Measurements from ENCODE around the gene SPG7.
"Not testable (repeated sequence)": the region's sequence is repeated elsewhere in the genome, so short reads cannot be mapped to it uniquely, and the experiment has no call there.

SPG7 gene

DNA sequence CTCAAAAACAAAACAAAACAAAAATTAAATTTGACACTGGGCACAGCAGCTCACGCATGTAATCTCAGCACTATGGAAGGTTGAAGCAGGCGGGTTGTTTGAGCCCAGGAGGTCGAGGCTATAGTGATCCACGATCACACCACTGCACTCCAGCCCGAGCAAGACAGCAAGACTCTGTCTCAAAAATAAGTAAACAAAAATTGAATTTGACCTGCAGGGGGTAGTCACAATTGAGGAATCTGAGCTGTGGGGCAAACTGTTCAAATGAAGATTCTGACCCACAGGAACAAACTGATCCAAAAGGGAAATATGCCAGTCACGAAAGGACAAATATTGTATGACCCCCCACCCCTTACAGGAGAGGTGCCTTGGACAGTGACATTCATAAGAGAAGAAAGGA, 47.6 kb upstream of the SPG7 start:
- no peak for TF ChIP-seq EZH2 (IDR thresholded peaks at IDR 0.05; ENCODE audit: borderline replicate concordance, low read length)
- TF ChIP-seq, protein P1, sequence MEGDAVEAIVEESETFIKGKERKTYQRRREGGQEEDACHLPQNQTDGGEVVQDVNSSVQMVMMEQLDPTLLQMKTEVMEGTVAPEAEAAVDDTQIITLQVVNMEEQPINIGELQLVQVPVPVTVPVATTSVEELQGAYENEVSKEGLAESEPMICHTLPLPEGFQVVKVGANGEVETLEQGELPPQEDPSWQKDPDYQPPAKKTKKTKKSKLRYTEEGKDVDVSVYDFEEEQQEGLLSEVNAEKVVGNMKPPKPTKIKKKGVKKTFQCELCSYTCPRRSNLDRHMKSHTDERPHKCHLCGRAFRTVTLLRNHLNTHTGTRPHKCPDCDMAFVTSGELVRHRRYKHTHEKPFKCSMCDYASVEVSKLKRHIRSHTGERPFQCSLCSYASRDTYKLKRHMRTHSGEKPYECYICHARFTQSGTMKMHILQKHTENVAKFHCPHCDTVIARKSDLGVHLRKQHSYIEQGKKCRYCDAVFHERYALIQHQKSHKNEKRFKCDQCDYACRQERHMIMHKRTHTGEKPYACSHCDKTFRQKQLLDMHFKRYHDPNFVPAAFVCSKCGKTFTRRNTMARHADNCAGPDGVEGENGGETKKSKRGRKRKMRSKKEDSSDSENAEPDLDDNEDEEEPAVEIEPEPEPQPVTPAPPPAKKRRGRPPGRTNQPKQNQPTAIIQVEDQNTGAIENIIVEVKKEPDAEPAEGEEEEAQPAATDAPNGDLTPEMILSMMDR (IDR thresholded peaks at IDR 0.05; ENCODE audit: low read length): no peak

GRCh38 chr16:89461890-89462289, 46.3 kb upstream of the SPG7 start:
- peaks cover 80% of the 10 kb centered on the region for H3K79me2 ChIP-seq (ENCODE audit: insufficient read depth, low read length)
- H3K9me2 ChIP-seq (ENCODE audit: low read depth, low read length); H3K4me1 ChIP-seq (ENCODE audit: insufficient read depth, low read length, severe bottlenecking); H4K20me1 ChIP-seq (ENCODE audit: insufficient read depth, low read length); H2AFZ ChIP-seq (ENCODE audit: low read length); H3K9me3 ChIP-seq (ENCODE audit: low read length); H3K4me3 ChIP-seq (ENCODE audit: low read depth, low read length, poor library complexity, severe bottlenecking); H3K4me2 ChIP-seq (ENCODE audit: low read length); H3F3A ChIP-seq (ENCODE audit: insufficient read depth, low read length); H3K9ac ChIP-seq (ENCODE audit: low read length); H3K27ac ChIP-seq (ENCODE audit: low read depth, low read length, poor library complexity, severe bottlenecking); H3K27me3 ChIP-seq (ENCODE audit: insufficient read depth, low read length): not testable (repeated sequence)
- H3K36me3 ChIP-seq (ENCODE audit: insufficient read depth, low read length): peaks cover 12% of the 10 kb centered on the region

More for the DNA sequence above, 47.6 kb upstream of the SPG7 start:
- Histone ChIP-seq H3K9me2 (ENCODE audit: low read depth, low read length) (no peaks in the 10 kb centered on the region), H2AFZ (ENCODE audit: low read length) (no peak overlapping the region), H3K9me3 (ENCODE audit: low read length) (no peaks in the 10 kb centered on the region), H3K9ac (ENCODE audit: low read length) (no peak overlapping the region), H3K4me1 (ENCODE audit: insufficient read depth, low read length, severe bottlenecking) (no peaks in the 10 kb centered on the region), H3K4me3 (ENCODE audit: low read depth, low read length, poor library complexity, severe bottlenecking) (no peak overlapping the region), H3K36me3 (ENCODE audit: insufficient read depth, low read length) (peaks cover 12% of the 10 kb centered on the region), H3K79me2 (ENCODE audit: insufficient read depth, low read length) (peaks cover 79% of the 10 kb centered on the region), H3K27me3 (ENCODE audit: insufficient read depth, low read length) (no peaks in the 10 kb centered on the region), H4K20me1 (ENCODE audit: insufficient read depth, low read length) (peaks cover 2% of the 10 kb centered on the region; the same call in 1 of the 2 replicates), H3K27ac (ENCODE audit: low read depth, low read length, poor library complexity, severe bottlenecking) (no peak overlapping the region), H3K4me2 (ENCODE audit: low read length) (no peak overlapping the region), H3F3A (ENCODE audit: insufficient read depth, low read length) (no peaks in the 10 kb centered on the region)

DNA sequence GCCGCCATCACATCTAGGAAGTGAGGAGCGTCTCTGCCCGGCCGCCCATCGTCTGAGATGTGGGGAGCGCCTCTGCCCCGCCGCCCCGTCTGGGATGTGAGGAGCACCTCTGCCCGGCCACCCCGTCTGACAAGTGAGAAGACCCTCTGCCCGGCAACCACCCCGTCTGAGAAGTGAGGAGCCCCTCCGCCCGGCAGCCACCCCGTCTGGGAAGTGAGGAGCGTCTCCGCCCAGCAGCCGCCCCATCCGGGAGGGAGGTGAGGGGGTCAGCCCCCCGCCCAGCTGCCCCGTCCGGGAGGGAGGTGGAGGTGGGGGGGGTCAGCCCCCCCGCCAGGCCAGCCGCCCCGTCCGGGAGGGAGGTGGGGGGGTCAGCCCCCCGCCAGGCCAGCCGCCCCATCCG, 45.6 kb upstream of the SPG7 start:
- H2AFZ ChIP-seq (ENCODE audit: low read length); H3K9me2 ChIP-seq (ENCODE audit: low read depth, low read length): not testable (repeated sequence)

GRCh38 chr16:89463312-89463711, 44.9 kb upstream of the SPG7 start:
- H3K4me3 ChIP-seq (ENCODE audit: low read depth, low read length, poor library complexity, severe bottlenecking); H3K9me2 ChIP-seq (ENCODE audit: low read depth, low read length); H3F3A ChIP-seq (ENCODE audit: insufficient read depth, low read length); H3K9me3 ChIP-seq (ENCODE audit: low read length); H3K4me2 ChIP-seq (ENCODE audit: low read length); H2AFZ ChIP-seq (ENCODE audit: low read length); H3K4me1 ChIP-seq (ENCODE audit: insufficient read depth, low read length, severe bottlenecking); H3K27me3 ChIP-seq (ENCODE audit: insufficient read depth, low read length); H3K27ac ChIP-seq (ENCODE audit: low read depth, low read length, poor library complexity, severe bottlenecking); H4K20me1 ChIP-seq (ENCODE audit: insufficient read depth, low read length); H3K9ac ChIP-seq (ENCODE audit: low read length): not testable (repeated sequence)
- Histone ChIP-seq H3K79me2 (ENCODE audit: insufficient read depth, low read length) (peaks cover 83% of the 10 kb centered on the region), H3K36me3 (ENCODE audit: insufficient read depth, low read length) (peaks cover 16% of the 10 kb centered on the region)

More for the DNA sequence above, 45.6 kb upstream of the SPG7 start:
- H4K20me1 ChIP-seq (ENCODE audit: insufficient read depth, low read length); H3K4me1 ChIP-seq (ENCODE audit: insufficient read depth, low read length, severe bottlenecking); H3K4me3 ChIP-seq (ENCODE audit: low read depth, low read length, poor library complexity, severe bottlenecking); H3K27ac ChIP-seq (ENCODE audit: low read depth, low read length, poor library complexity, severe bottlenecking); H3K9me3 ChIP-seq (ENCODE audit: low read length); H3F3A ChIP-seq (ENCODE audit: insufficient read depth, low read length); H3K9ac ChIP-seq (ENCODE audit: low read length); H3K4me2 ChIP-seq (ENCODE audit: low read length); H3K27me3 ChIP-seq (ENCODE audit: insufficient read depth, low read length): not testable (repeated sequence)
- Histone ChIP-seq H3K36me3 (ENCODE audit: insufficient read depth, low read length) (peaks cover 13% of the 10 kb centered on the region), H3K79me2 (ENCODE audit: insufficient read depth, low read length) (peaks cover 83% of the 10 kb centered on the region)

- Histone ChIP-seq H3K4me1 (ENCODE audit: insufficient read depth, low read length, severe bottlenecking) (no peaks in the 10 kb centered on the region), H3K4me2 (ENCODE audit: low read length) (no peak overlapping the region), H3K4me3 (ENCODE audit: low read depth, low read length, poor library complexity, severe bottlenecking) (no peak overlapping the region), H2AFZ (ENCODE audit: low read length) (no peak overlapping the region), H3F3A (ENCODE audit: insufficient read depth, low read length) (no peaks in the 10 kb centered on the region), H3K79me2 (ENCODE audit: insufficient read depth, low read length) (peaks cover 84% of the 10 kb centered on the region), H3K9me2 (ENCODE audit: low read depth, low read length) (no peaks in the 10 kb centered on the region), H3K36me3 (ENCODE audit: insufficient read depth, low read length) (peaks cover 20% of the 10 kb centered on the region), H3K27ac (ENCODE audit: low read depth, low read length, poor library complexity, severe bottlenecking) (no peak overlapping the region), H4K20me1 (ENCODE audit: insufficient read depth, low read length) (no peaks in the 10 kb centered on the region), H3K27me3 (ENCODE audit: insufficient read depth, low read length) (no peaks in the 10 kb centered on the region), H3K9me3 (ENCODE audit: low read length) (no peaks in the 10 kb centered on the region), H3K9ac (ENCODE audit: low read length) (no peak overlapping the region)
- no peak for TF ChIP-seq EZH2 (IDR thresholded peaks at IDR 0.05; ENCODE audit: borderline replicate concordance, low read length)
- TF ChIP-seq, protein P1 (IDR thresholded peaks at IDR 0.05; ENCODE audit: low read length): no peak
Measured at GRCh38 chr16:89466920-89467319, 41.3 kb upstream of the SPG7 start.
